HepG2 (cell line): Measurements from ENCODE around the gene HES2. TPM values are rescaled to one million over a fixed set of nuclear protein-coding genes. Genes with fewer than 3 reads are reported as not detected.

Experiments
- ARNT2 ChIP-seq: sonication (generic); formaldehyde crosslinking; IDR thresholded peaks from 2 replicates; pipeline ENCODE4 v1.8.0; 2022; ENCODE audit warnings: mild to moderate bottlenecking, low read depth, missing genetic modification reagents, moderate library complexity
- BCL6 ChIP-seq: IDR thresholded peaks from 2 replicates; pipeline ENCODE4 v1.6.1; 2016; ENCODE audit warnings: missing genetic modification reagents, missing compliant biosample characterization
- ETV5 ChIP-seq: IDR thresholded peaks from 2 replicates; pipeline ENCODE4 v1.6.1; 2018; ENCODE audit warnings: missing biosample characterization, missing genetic modification reagents, inconsistent platforms, borderline replicate concordance
- HNF4A ChIP-seq: sonication (generic); formaldehyde crosslinking; IDR thresholded peaks from 2 replicates; pipeline ENCODE4 v1.4.0; 2020; ENCODE audit warnings: missing genetic modification reagents
- HOXA3 ChIP-seq: sonication (generic); formaldehyde crosslinking; IDR thresholded peaks from 2 replicates; pipeline ENCODE4 v1.5.0; 2020; ENCODE audit warnings: missing genetic modification reagents
- MED1 ChIP-seq: sonication (generic); formaldehyde crosslinking; IDR thresholded peaks from 2 replicates; pipeline ENCODE4 v1.4.0; 2020; ENCODE audit warnings: missing genetic modification reagents
- MEIS2 ChIP-seq: sonication (generic); formaldehyde crosslinking; IDR thresholded peaks from 2 replicates; pipeline ENCODE4 v1.9.0; 2021; ENCODE audit warnings: mild to moderate bottlenecking, missing genetic modification reagents
- NR2F1 ChIP-seq, 2 experiments: fragments of 450-650 bp in 1 of 2; formaldehyde crosslinking in 1 of 2; IDR thresholded peaks; 2 replicates each; pipeline versions ENCODE4 v1.5.0 to v1.6.1; 2016 to 2020; ENCODE audit warnings: mild to moderate bottlenecking in 1 of 2, missing compliant biosample characterization in 1 of 2, missing genetic modification reagents in 1 of 2, moderate library complexity in 1 of 2
- NR2F6 ChIP-seq, 2 experiments: IDR thresholded peaks; 2 replicates each; pipeline ENCODE4 v1.6.1; 2016; ENCODE audit warnings: antibody characterized with exemption in 1 of 2, mild to moderate bottlenecking in 1 of 2
- POLR2AphosphoS5 ChIP-seq: IDR thresholded peaks from 2 replicates; pipeline ENCODE4 v1.6.1; 2012; ENCODE audit warnings: low read depth, low read length
- RARA ChIP-seq: IDR thresholded peaks from 2 replicates; pipeline ENCODE4 v1.6.1; 2016; ENCODE audit warnings: missing genetic modification reagents, missing compliant biosample characterization
- RXRB ChIP-seq: IDR thresholded peaks from 2 replicates; pipeline ENCODE4 v1.6.1; 2016; ENCODE audit warnings: borderline replicate concordance, missing genetic modification reagents, missing compliant biosample characterization
- SAP130 ChIP-seq: IDR thresholded peaks from 2 replicates; pipeline ENCODE4 v1.6.1; 2016; ENCODE audit warnings: low read depth
- SP5 ChIP-seq: IDR thresholded peaks from 2 replicates; pipeline ENCODE4 v1.6.1; 2016; ENCODE audit warnings: low read depth, borderline replicate concordance
- SSRP1 ChIP-seq: IDR thresholded peaks from 2 replicates; pipeline ENCODE4 v1.6.1; 2016; ENCODE audit warnings: control low read depth
- TGIF2 ChIP-seq: IDR thresholded peaks from 2 replicates; pipeline ENCODE4 v1.6.1; 2016; ENCODE audit warnings: control low read depth, missing compliant biosample characterization
- YEATS4 ChIP-seq: sonication (generic); formaldehyde crosslinking; IDR thresholded peaks from 2 replicates; pipeline ENCODE4 v1.4.0; 2020; ENCODE audit warnings: missing genetic modification reagents, borderline replicate concordance
- ZFX ChIP-seq: sonication (generic); formaldehyde crosslinking; IDR thresholded peaks from 2 replicates; pipeline ENCODE4 v1.4.0; 2020; ENCODE audit warnings: mild to moderate bottlenecking, low read depth, missing genetic modification reagents, moderate library complexity
- ZFY ChIP-seq: sonication (generic); formaldehyde crosslinking; IDR thresholded peaks from 2 replicates; pipeline ENCODE4 v1.4.0; 2020; ENCODE audit warnings: missing genetic modification reagents
- ZNF263 ChIP-seq: sonication (generic); formaldehyde crosslinking; IDR thresholded peaks from 2 replicates; pipeline ENCODE4 v1.4.0; 2020; ENCODE audit warnings: missing genetic modification reagents
- ZNF790 ChIP-seq: sonication (generic); formaldehyde crosslinking; IDR thresholded peaks from 2 replicates; pipeline ENCODE4 v1.8.0; 2022; ENCODE audit warnings: missing genetic modification reagents, mild to moderate bottlenecking, borderline replicate concordance
- polyA plus RNA-seq, 8 experiments: library from polyadenylated mRNA; depleted of rRNA in 3 of 8; stranded (reverse) in 7 of 8; unstranded in 1 of 8; fragments of >200 nt; fragmentation: Illumina TruSeq in 4 of 8; extraction: Trizol in 4 of 8; gene quantifications; 2 replicates each; pipeline versions ENCODE4 v1.2.1 to v1.2.3, GENCODE V29; 2011 to 2016; ENCODE audit warnings: low read depth in 4 of 8, missing spikeins in 1 of 8, mixed read lengths in 1 of 8; ENCODE audit not compliant: insufficient read depth in 1 of 8
- total RNA-seq, 5 experiments: library from RNA; depleted of rRNA; stranded (reverse); fragments of >200 nt; fragmentation: Illumina TruSeq; extraction: Trizol; gene quantifications; 2 replicates each; pipeline ENCODE4 v1.2.3, GENCODE V29; 2016; ENCODE audit warnings: low read depth in 1 of 5
- TF ChIP-seq, protein P1 (sequence below): sonication (generic); formaldehyde crosslinking; IDR thresholded peaks from 2 replicates; pipeline ENCODE4 v1.5.0; 2020; ENCODE audit warnings: mild to moderate bottlenecking, missing genetic modification reagents, moderate library complexity
- TF ChIP-seq, protein P2 (sequence below): sonication (generic); formaldehyde crosslinking; IDR thresholded peaks from 2 replicates; pipeline ENCODE4 v1.4.0; 2020; ENCODE audit warnings: missing genetic modification reagents
- TF ChIP-seq, protein P3 (sequence below): sonication (generic); formaldehyde crosslinking; IDR thresholded peaks from 2 replicates; pipeline ENCODE4 v1.4.0; 2020; ENCODE audit warnings: missing genetic modification reagents, borderline replicate concordance
- TF ChIP-seq, protein P4 (sequence below): sonication (generic); formaldehyde crosslinking; IDR thresholded peaks from 2 replicates; pipeline ENCODE4 v1.4.0; 2020; ENCODE audit warnings: missing genetic modification reagents

The HES2 gene
- total and polyA plus RNA-seq, 2 of the 13 experiments (the other 11 are each of a cell fraction or from before 2014, with no cell fraction given), result 0.11 to 0.17 TPM

DNA sequence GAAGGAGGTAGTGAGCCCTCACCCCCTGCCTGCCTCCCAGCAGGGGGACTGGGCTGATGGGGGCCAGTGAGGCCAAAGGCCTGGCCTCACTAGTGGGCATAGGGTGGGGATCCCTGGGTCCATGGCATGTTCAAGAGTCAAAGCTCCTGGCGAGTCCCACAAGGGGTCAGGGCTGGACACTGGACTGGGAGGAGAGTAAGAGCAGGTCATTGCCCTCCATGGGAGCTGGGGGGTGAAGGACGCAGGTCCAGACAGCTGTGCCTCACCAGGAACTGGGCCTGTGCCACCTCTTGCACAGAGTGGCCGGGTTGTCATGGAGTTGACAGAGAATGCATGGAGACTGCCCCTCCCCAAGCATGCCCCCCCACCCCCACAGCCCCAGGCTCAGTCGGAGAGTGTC lies 26.2 kb upstream of the HES2 start (continued):
- TF ChIP-seq, protein P1, sequence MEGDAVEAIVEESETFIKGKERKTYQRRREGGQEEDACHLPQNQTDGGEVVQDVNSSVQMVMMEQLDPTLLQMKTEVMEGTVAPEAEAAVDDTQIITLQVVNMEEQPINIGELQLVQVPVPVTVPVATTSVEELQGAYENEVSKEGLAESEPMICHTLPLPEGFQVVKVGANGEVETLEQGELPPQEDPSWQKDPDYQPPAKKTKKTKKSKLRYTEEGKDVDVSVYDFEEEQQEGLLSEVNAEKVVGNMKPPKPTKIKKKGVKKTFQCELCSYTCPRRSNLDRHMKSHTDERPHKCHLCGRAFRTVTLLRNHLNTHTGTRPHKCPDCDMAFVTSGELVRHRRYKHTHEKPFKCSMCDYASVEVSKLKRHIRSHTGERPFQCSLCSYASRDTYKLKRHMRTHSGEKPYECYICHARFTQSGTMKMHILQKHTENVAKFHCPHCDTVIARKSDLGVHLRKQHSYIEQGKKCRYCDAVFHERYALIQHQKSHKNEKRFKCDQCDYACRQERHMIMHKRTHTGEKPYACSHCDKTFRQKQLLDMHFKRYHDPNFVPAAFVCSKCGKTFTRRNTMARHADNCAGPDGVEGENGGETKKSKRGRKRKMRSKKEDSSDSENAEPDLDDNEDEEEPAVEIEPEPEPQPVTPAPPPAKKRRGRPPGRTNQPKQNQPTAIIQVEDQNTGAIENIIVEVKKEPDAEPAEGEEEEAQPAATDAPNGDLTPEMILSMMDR (CRISPR knock-in tag), result peak; percentile 57
- TF ChIP-seq ZNF790 (CRISPR knock-in tag) (peak; percentile 31; the same call in 1 of the 2 replicates), POLR2AphosphoS5 (peak; percentile 28; the same call in 1 of the 2 replicates), HNF4A (CRISPR knock-in tag) (peak; percentile 81), ETV5 (0 out of 2 replicates have a peak, but pooled peaks have one; percentile 7), RARA (CRISPR knock-in tag) (peak; percentile 90), NR2F6 (IDR thresholded peaks at IDR 0.05) (peak; percentile 63), NR2F6 (CRISPR knock-in tag; IDR thresholded peaks at IDR 0.05) (peak; percentile 86), MED1 (peak; percentile 79), NR2F1 (CRISPR knock-in tag; IDR thresholded peaks at IDR 0.05) (peak in 1 of 2 experiments; percentile 64; a peak in 1 of 4 replicates), HOXA3 (CRISPR knock-in tag) (peak; percentile 45; the same call in 1 of the 2 replicates), ZFY (CRISPR knock-in tag) (0 out of 2 replicates have a peak, but pooled peaks have one; percentile 14), SAP130 (CRISPR knock-in tag) (peak; percentile 82), BCL6 (peak; percentile 86), RXRB (peak; percentile 96), SSRP1 (CRISPR knock-in tag) (0 out of 2 replicates have a peak, but pooled peaks have one; percentile 45), YEATS4 (CRISPR knock-in tag) (0 out of 2 replicates have a peak, but pooled peaks have one; percentile 20), ZFX (CRISPR knock-in tag) (peak; percentile 66), TGIF2 (CRISPR knock-in tag) (peak; percentile 80), ARNT2 (0 out of 2 replicates have a peak, but pooled peaks have one; percentile 9), SP5 (CRISPR knock-in tag) (peak; percentile 81; the same call in 1 of the 2 replicates), MEIS2 (peak; percentile 32; the same call in 1 of the 2 replicates), ZNF263 (0 out of 2 replicates have a peak, but pooled peaks have one; percentile 34)
- TF ChIP-seq, protein P2, sequence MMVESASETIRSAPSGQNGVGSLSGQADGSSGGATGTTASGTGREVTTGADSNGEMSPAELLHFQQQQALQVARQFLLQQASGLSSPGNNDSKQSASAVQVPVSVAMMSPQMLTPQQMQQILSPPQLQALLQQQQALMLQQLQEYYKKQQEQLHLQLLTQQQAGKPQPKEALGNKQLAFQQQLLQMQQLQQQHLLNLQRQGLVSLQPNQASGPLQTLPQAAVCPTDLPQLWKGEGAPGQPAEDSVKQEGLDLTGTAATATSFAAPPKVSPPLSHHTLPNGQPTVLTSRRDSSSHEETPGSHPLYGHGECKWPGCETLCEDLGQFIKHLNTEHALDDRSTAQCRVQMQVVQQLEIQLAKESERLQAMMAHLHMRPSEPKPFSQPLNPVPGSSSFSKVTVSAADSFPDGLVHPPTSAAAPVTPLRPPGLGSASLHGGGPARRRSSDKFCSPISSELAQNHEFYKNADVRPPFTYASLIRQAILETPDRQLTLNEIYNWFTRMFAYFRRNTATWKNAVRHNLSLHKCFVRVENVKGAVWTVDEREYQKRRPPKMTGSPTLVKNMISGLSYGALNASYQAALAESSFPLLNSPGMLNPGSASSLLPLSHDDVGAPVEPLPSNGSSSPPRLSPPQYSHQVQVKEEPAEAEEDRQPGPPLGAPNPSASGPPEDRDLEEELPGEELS (CRISPR knock-in tag), result peak; percentile 42; the same call in 1 of the 2 replicates
- TF ChIP-seq, protein P3, sequence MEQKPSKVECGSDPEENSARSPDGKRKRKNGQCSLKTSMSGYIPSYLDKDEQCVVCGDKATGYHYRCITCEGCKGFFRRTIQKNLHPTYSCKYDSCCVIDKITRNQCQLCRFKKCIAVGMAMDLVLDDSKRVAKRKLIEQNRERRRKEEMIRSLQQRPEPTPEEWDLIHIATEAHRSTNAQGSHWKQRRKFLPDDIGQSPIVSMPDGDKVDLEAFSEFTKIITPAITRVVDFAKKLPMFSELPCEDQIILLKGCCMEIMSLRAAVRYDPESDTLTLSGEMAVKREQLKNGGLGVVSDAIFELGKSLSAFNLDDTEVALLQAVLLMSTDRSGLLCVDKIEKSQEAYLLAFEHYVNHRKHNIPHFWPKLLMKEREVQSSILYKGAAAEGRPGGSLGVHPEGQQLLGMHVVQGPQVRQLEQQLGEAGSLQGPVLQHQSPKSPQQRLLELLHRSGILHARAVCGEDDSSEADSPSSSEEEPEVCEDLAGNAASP (CRISPR knock-in tag), result peak; percentile 68; the same call in 1 of the 2 replicates
- TF ChIP-seq, protein P4, sequence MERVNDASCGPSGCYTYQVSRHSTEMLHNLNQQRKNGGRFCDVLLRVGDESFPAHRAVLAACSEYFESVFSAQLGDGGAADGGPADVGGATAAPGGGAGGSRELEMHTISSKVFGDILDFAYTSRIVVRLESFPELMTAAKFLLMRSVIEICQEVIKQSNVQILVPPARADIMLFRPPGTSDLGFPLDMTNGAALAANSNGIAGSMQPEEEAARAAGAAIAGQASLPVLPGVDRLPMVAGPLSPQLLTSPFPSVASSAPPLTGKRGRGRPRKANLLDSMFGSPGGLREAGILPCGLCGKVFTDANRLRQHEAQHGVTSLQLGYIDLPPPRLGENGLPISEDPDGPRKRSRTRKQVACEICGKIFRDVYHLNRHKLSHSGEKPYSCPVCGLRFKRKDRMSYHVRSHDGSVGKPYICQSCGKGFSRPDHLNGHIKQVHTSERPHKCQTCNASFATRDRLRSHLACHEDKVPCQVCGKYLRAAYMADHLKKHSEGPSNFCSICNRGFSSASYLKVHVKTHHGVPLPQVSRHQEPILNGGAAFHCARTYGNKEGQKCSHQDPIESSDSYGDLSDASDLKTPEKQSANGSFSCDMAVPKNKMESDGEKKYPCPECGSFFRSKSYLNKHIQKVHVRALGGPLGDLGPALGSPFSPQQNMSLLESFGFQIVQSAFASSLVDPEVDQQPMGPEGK, result peak; percentile 94
